Calu3 (cell line): ENCODE results near the gene CHRND. TPM values are rescaled to one million over a fixed set of nuclear protein-coding genes. Genes with fewer than 3 reads are reported as not detected.

Experiments used
- BruUV-seq: library from RNA; stranded (reverse); fragments of 400-500 nt; replicated peaks from 2 replicates; lab custom pipeline; 2021; lab: Mats Ljungman, UMichigan
- CTCF ChIA-PET: fragments of 300-600 bp; sonication (Branson Sonifier 250); formaldehyde crosslinking; loops from one replicate; lab custom pipeline; 2022; ENCODE audit warnings: antibody characterized with exemption; lab: Charles Lee
- DNase-seq: peaks from one replicate; pipeline ENCODE4 v3.0.0; 2022
- H3K27ac Mint-ChIP-seq: one replicate; pipeline ENCODE4 v1.8.0; 2022; ENCODE audit warnings: mixed read lengths; ENCODE audit not compliant: unreplicated experiment
- H3K27me3 Mint-ChIP-seq: one replicate; pipeline ENCODE4 v1.8.0; 2022; ENCODE audit warnings: mixed read lengths; ENCODE audit not compliant: unreplicated experiment
- H3K36me3 Mint-ChIP-seq: one replicate; pipeline ENCODE4 v1.8.0; 2022; ENCODE audit warnings: mild to moderate bottlenecking, moderate library complexity, mixed read lengths; ENCODE audit not compliant: insufficient read depth, unreplicated experiment
- H3K4me1 Mint-ChIP-seq: one replicate; pipeline ENCODE4 v1.8.0; 2022; ENCODE audit warnings: mild to moderate bottlenecking, low read depth, mixed read lengths; ENCODE audit not compliant: unreplicated experiment
- H3K4me3 Mint-ChIP-seq: one replicate; pipeline ENCODE4 v1.8.0; 2022; ENCODE audit warnings: mild to moderate bottlenecking, low read depth, moderate library complexity, mixed read lengths; ENCODE audit not compliant: unreplicated experiment
- H3K9me3 Mint-ChIP-seq: one replicate; pipeline ENCODE4 v1.8.0; 2022; ENCODE audit warnings: low read depth, mixed read lengths; ENCODE audit not compliant: unreplicated experiment
- CTCF ChIP-seq: fragments of 200-600 bp; IDR thresholded peaks from one replicate; pipeline ENCODE4 v1.8.0; 2022; ENCODE audit warnings: antibody characterized with exemption; ENCODE audit not compliant: unreplicated experiment
- intact Hi-C: fragments of 100-400 bp; cut with micrococcal nuclease; formaldehyde crosslinking; loops from one replicate; pipeline ENCODE4 v1.10.0; 2022; ENCODE audit not compliant: unreplicated experiment
- total RNA-seq: library from RNA; stranded (reverse); gene quantifications from 2 replicates; pipeline ENCODE4 v1.2.3, GENCODE V29; 2022

The CHRND gene
- total RNA-seq, 1 experiment from 2014 or later: not detected

GRCh38 chr2:232524771-232525170 lies 1.2 kb upstream of the CHRND start:
- BruUV-seq: no TSS peak
- H3K36me3 Mint-ChIP-seq: peaks cover 5% of the 10 kb centered on the region

GRCh38 chr2:232525199-232525598 lies 761 bp upstream of the CHRND start:
- TF ChIP-seq CTCF: no peak
- no peaks in the 10 kb centered on the region for H3K4me1 Mint-ChIP-seq
- H3K4me3 Mint-ChIP-seq: no peak overlapping the region
- BruUV-seq: no TSS peak
- peaks cover 88% of the 10 kb centered on the region for H3K27me3 Mint-ChIP-seq
- intact Hi-C loops: no loop called here
- H3K36me3 Mint-ChIP-seq: peaks cover 5% of the 10 kb centered on the region
- CTCF ChIA-PET: no interaction called here
- no peaks in the 10 kb centered on the region for H3K9me3 Mint-ChIP-seq
- no peak for DNase-seq
- no peak overlapping the region for H3K27ac Mint-ChIP-seq

More at GRCh38 chr2:232524771-232525170, 1.2 kb upstream of the CHRND start:
- TF ChIP-seq CTCF: no peak
- no peak for DNase-seq
- intact Hi-C loops: loop anchor here (5.0 kb wide), 2 partner anchors 72 to 617 kb away; no protein-coding TSS in a partner anchor
- H3K4me3 Mint-ChIP-seq: peak overlapping the region; percentile 40
- CTCF ChIA-PET: no interaction called here
- H3K4me1 Mint-ChIP-seq: no peaks in the 10 kb centered on the region
- H3K27me3 Mint-ChIP-seq: peaks cover 89% of the 10 kb centered on the region
- H3K9me3 Mint-ChIP-seq: no peaks in the 10 kb centered on the region
- H3K27ac Mint-ChIP-seq: no peak overlapping the region

- peaks cover 88% of the 10 kb centered on the region for H3K27me3 Mint-ChIP-seq
- intact Hi-C loops: no loop called here
- no peaks in the 10 kb centered on the region for H3K9me3 Mint-ChIP-seq
- DNase-seq: no peak
- CTCF ChIA-PET: no interaction called here
- H3K4me1 Mint-ChIP-seq: no peaks in the 10 kb centered on the region
- no peak for TF ChIP-seq CTCF
- peaks cover 2% of the 10 kb centered on the region for H3K36me3 Mint-ChIP-seq
- BruUV-seq: no TSS peak
- H3K4me3 Mint-ChIP-seq: no peak overlapping the region
- H3K27ac Mint-ChIP-seq: no peak overlapping the region
Measured at GRCh38 chr2:232526372-232526941, 497 bp downstream of the CHRND start.

DNA sequence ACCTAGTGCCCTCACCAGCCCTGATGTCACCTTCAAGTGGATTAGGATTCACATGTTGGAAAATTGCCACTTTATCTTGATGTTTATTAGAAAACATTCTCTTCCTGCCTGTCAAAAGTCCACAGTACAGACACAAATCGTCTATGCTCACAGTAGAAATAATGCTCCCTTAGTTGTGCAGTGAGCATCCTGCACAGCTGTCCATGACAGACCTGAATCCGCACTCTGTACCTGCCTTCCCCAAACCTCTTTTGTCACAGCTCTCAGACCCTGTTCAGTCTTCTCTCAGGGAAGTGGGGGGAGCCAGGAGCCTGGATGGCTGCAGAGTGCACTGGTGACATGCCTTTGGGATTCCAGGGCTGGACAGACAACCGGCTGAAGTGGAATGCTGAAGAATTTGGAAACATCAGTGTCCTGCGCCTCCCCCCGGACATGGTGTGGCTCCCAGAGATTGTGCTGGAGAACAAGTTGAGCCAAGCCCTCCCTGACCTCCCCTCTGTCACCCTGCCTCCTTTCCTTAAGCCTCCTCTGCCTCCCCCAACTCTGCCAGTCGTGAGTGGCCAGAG lies 2.0 kb downstream of the CHRND start:
- H3K27me3 Mint-ChIP-seq: peaks cover 81% of the 10 kb centered on the region
- no TSS peak for BruUV-seq
- no peaks in the 10 kb centered on the region for H3K4me1 Mint-ChIP-seq
- H3K9me3 Mint-ChIP-seq: no peaks in the 10 kb centered on the region
- H3K27ac Mint-ChIP-seq: no peak overlapping the region
- DNase-seq: no peak
- H3K4me3 Mint-ChIP-seq: no peak overlapping the region
- intact Hi-C loops: no loop called here
- no peaks in the 10 kb centered on the region for H3K36me3 Mint-ChIP-seq
- no peak for TF ChIP-seq CTCF
- CTCF ChIA-PET: no interaction called here
